DND-41 (cell line): ENCODE results near the gene FOSB.

ENCODE experiments used
- ATAC-seq: fragments of 200-7000 bp; cut with Tn5 transposase; 3 replicates; pipeline ENCODE4 v1.9.1; 2021; ENCODE audit warnings: low read depth; ENCODE audit not compliant: insufficient read depth
- DNase-seq: peaks from one replicate; pipeline ENCODE4 v3.0.0-alpha.2; 2020
- H2AFZ ChIP-seq: 2 replicates; pipeline ENCODE4 v1.6.0; 2012; ENCODE audit warnings: low read depth, low read length
- H3K27ac ChIP-seq: 2 replicates; pipeline ENCODE4 v1.5.1; 2012; ENCODE audit warnings: low read length, inconsistent platforms
- H3K27me3 ChIP-seq: fragments of 200-600 bp; sonication (generic); 2 replicates; pipeline ENCODE4 v1.6.0; 2012; ENCODE audit warnings: low read length, mild to moderate bottlenecking, inconsistent platforms; ENCODE audit not compliant: insufficient read depth, poor library complexity
- H3K36me3 ChIP-seq: 2 replicates; pipeline ENCODE4 v1.5.1; 2012; ENCODE audit warnings: low read length, inconsistent platforms; ENCODE audit not compliant: insufficient read depth
- H3K4me1 ChIP-seq: 2 replicates; pipeline ENCODE4 v1.5.1; 2012; ENCODE audit warnings: mild to moderate bottlenecking, low read length; ENCODE audit not compliant: insufficient read depth
- H3K4me2 ChIP-seq: 2 replicates; pipeline ENCODE4 v1.6.0; 2012; ENCODE audit warnings: mild to moderate bottlenecking, moderate library complexity, low read length, inconsistent platforms; ENCODE audit not compliant: insufficient read depth
- H3K4me3 ChIP-seq, 2 experiments: fragments of 200-600 bp in 1 of 2; shearing (Covaris generic) in 1 of 2; 2 replicates each; pipeline ENCODE4 v1.5.1; 2012 to 2016; ENCODE audit warnings: inconsistent platforms in 2 of 2, low read length in 2 of 2, mild to moderate bottlenecking in 2 of 2, low read depth in 1 of 2, moderate library complexity in 1 of 2
- H3K79me2 ChIP-seq: 2 replicates; pipeline ENCODE4 v1.6.0; 2012; ENCODE audit warnings: low read length, inconsistent platforms; ENCODE audit not compliant: insufficient read depth
- H3K9ac ChIP-seq: 2 replicates; pipeline ENCODE4 v1.6.0; 2012; ENCODE audit warnings: low read depth, mild to moderate bottlenecking, inconsistent platforms, low read length, moderate library complexity
- H3K9me3 ChIP-seq: 2 replicates; pipeline ENCODE4 v1.5.1; 2012; ENCODE audit warnings: low read length, moderate library complexity, mild to moderate bottlenecking, inconsistent platforms; ENCODE audit not compliant: insufficient read depth, severe bottlenecking
- H4K20me1 ChIP-seq: 2 replicates; pipeline ENCODE4 v1.6.0; 2012; ENCODE audit warnings: low read length; ENCODE audit not compliant: insufficient read depth
- CTCF ChIP-seq: IDR thresholded peaks from 2 replicates; pipeline ENCODE4 v1.5.1; 2012; ENCODE audit warnings: borderline replicate concordance, low read length, moderate library complexity, mild to moderate bottlenecking; ENCODE audit not compliant: poor library complexity, severe bottlenecking; ENCODE audit errors: extremely low read depth
- EZH2 ChIP-seq: IDR thresholded peaks from 3 replicates; pipeline ENCODE4 v1.6.1; 2012; ENCODE audit warnings: borderline replicate concordance, low read depth, mild to moderate bottlenecking, moderate library complexity, low read length, inconsistent platforms; ENCODE audit not compliant: severe bottlenecking

Gene FOSB

DNA sequence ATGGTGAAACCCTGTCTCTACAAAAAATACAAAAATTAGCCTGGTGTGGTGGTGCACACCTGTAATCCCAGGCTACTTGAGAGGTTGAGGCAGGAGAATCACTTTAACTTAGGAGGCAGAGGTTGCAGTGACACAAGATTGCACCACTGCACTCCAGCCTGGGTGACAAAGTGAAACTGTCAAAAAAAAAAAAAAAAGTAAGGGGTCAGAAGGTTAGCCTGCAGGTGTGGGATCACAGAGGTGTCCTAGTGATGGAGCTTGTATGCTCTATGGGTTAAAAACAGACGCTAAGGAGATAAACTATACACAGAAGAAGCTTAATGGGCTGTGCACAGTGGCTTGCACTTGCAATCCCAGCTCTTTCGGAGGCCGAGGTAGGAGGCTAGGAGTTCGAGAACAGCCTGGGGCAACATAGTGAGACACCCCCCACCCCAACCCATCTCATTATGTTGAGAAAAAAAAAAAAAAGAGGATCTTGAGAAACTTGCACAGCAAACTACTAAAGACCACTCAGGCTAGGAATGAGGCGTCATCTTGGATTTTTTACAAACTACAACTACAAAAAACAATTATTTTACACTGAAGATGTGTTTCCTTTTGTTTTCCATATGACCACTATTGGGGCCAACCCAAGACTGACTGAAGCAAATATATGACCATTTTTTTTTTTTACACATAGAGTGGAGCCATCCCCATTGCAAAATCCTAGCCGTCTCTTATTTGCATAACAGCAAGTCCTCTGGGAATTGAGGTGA lies 7.9 kb downstream of the FOSB start:
- Histone ChIP-seq H4K20me1 (no peaks in the 10 kb centered on the region; the same call in 1 of the 2 replicates), H3K9me3 (no peaks in the 10 kb centered on the region), H2AFZ (no peak overlapping the region), H3K27me3 (peaks cover 2% of the 10 kb centered on the region), H3K36me3 (no peaks in the 10 kb centered on the region), H3K27ac (no peak overlapping the region), H3K4me1 (peaks cover 26% of the 10 kb centered on the region), H3K79me2 (no peaks in the 10 kb centered on the region), H3K9ac (no peak overlapping the region), H3K4me2 (no peak overlapping the region), H3K4me3 (no peak overlapping the region)
- no peak for DNase-seq
- no peak for ATAC-seq
- TF ChIP-seq CTCF: no peak
- TF ChIP-seq EZH2: no peak

DNA sequence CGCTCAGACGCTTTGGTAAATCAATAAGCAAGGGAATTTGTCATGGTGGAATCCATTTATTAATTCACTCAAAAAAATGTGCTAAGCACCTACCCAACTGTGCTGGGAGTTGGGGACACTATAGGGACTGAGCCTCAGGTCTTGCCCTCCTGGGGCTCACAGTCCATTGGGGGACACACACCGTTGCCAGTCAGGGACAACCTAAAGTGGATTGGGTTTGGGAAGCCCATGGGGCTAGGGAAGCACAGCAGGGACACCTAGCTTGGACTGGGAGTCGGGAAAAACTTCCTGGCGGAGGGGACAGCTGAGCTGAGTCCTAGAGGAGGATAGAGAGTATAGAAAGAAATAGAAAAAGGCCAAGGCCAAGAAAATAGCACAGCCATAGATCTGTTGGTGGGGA lies 8.5 kb downstream of the FOSB start:
- Histone ChIP-seq H3K9ac (no peak overlapping the region), H3K27me3 (peaks cover 2% of the 10 kb centered on the region), H2AFZ (no peak overlapping the region), H3K4me2 (no peak overlapping the region), H3K27ac (no peak overlapping the region), H3K4me3 (no peak overlapping the region), H4K20me1 (no peaks in the 10 kb centered on the region; the same call in 1 of the 2 replicates), H3K79me2 (no peaks in the 10 kb centered on the region), H3K36me3 (no peaks in the 10 kb centered on the region), H3K9me3 (no peaks in the 10 kb centered on the region), H3K4me1 (peaks cover 26% of the 10 kb centered on the region)
- TF ChIP-seq CTCF (no peak), EZH2 (no peak)
- ATAC-seq (no peak), DNase-seq (no peak)

- H3K9me3 ChIP-seq: no peaks in the 10 kb centered on the region
- ATAC-seq: no peak
- H2AFZ ChIP-seq: no peak overlapping the region
- no peak for DNase-seq
- H3K27me3 ChIP-seq: peaks cover 2% of the 10 kb centered on the region
- H3K4me3 ChIP-seq: no peak overlapping the region
- peaks cover 26% of the 10 kb centered on the region for H3K4me1 ChIP-seq
- peak overlapping the region; percentile 37; the same call in 1 of the 2 replicates for H3K4me2 ChIP-seq
- H3K9ac ChIP-seq: no peak overlapping the region
- TF ChIP-seq EZH2 (no peak), CTCF (no peak)
- H4K20me1 ChIP-seq: no peaks in the 10 kb centered on the region; the same call in 1 of the 2 replicates
- H3K27ac ChIP-seq: no peak overlapping the region
- H3K36me3 ChIP-seq: no peaks in the 10 kb centered on the region
- no peaks in the 10 kb centered on the region for H3K79me2 ChIP-seq
These were observed 9.4 kb downstream of the FOSB start for GRCh38 chr19:45477186-45477585.
